GM18873 (cell line): ENCODE results near the gene ALK.

Experiments used
- ATAC-seq: cut with Tn5 transposase; IDR thresholded peaks from one replicate; pipeline ENCODE4 v1.9.1; 2021; ENCODE audit warnings: mild to moderate bottlenecking, moderate library complexity, moderate number of reproducible peaks; ENCODE audit not compliant: unreplicated experiment, low FRiP score

The ALK gene

DNA sequence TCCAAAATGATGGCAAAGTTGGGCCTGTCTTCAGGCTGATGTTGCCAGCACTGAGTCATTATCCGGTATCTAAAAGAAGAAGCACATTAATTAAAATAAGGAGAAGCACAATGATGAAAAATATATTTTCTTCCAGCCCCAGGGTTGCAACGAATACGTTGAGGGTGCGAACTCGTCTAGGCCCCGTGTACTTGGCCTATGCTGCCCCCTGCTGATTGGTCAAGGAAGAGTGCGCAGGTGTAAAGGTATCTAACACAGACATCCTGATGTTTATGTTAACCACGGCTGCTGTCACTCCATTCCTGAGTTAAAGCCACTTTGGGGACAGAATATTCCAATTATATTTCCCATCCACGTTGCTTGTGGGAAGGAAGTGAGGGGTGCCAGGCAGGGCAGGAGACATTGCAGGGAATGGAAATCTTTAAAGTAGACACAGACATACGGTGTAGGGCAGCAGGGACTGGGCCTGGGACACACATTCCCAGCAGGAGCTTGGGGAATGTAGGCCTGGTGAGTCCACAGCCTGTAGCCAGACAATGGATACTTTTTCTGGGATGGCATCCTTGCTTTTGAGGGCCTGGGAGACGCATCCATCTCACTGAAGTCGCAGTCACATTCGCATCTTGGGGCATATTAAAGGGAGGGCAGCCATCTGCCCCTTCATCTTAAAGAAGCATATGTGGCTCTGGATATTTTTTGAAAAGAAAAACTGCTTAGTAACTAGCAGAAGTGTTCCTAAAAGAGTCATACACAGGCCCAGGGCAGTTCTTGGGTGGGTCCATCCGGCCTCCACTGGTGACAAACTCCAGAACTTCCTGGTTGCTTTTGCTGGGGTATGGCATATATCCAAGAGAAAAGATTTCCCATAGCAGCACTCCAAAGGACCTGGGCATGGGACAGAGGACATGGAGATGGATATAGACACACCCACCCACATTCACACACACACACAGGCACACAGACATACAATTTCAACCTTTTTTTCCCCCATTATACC is 724.3 kb downstream of the ALK start:
- no peak for ATAC-seq

DNA sequence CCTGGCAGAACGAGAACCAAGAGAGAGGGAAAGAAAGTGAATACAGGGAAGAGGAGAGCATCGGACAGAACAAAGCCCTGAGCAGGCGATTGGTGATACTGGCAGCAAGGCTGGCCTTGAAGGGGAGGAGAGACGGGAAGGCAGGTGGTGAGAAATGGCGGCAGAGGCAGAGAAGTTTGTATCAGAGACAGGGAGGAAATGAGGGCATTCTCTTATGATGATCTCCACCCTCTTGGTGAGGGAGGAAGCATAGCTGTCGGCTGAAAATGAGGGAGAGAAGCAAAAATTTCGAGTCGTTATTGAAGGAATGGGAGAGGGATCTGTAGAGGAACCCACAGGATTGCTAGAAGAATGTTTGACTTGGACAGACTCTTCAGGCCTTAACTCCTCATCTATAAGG is 725.6 kb downstream of the ALK start:
- no peak for ATAC-seq

- ATAC-seq: no peak
Observed at GRCh38 chr2:29193681-29194080, 727.7 kb downstream of the ALK start.

GRCh38 chr2:29193111-29193510 is 728.3 kb downstream of the ALK start:
- no peak for ATAC-seq

DNA sequence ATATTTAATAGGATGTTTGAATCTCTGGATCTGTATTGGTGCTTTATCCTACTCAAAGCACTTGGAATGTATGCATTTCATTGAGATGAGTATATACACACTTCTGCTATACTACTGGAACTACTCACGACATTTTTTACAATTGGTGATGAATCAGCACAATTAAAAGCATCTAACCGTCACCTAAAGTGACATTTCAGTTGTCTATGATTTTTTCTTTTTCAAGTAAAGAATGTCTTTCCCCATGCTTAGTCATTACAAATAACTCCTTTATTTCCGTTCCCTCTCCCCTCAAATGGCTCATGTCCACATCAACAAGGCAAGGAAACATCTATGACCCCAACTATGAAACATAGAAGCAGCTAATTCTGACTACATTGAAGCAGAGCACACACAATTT is 728.9 kb downstream of the ALK start:
- ATAC-seq: no peak

DNA sequence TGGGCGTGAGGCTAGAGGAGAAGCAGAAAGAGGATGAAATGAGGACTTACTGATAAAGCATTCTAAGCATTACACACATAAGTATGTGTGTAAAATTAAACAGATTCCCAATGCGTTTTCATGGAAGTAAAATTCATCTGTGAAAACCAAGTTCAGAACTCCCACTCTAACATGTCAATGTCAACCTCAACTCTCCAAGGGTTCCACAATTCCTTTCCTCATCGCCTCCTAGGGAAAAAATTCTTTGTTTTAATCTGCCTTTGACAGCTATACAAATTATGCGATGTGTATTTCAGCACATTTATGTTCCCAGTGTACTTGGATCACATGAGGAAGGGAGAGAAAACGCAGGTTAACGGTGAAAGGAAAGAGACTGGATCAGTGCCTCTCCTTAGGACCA is 729.6 kb downstream of the ALK start:
- ATAC-seq: no peak

DNA sequence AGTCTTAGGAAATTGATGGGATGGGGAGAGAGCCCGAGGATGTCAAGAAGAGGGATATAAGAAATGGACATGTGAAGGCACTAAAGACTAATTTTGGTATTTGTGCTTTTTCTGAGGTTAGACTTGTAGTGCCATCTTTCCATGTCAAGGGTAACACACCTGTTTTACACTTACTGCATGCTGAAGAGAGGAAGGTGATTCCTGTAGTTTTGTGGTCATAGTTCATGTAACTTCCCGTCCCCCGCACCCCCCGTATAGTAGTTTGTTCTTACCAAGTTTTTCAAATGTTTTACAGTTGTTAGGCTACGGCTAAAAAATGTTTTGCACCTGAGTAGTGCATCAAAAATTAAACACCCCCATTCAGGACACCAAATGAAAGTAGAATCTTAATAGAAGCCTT is 732.3 kb downstream of the ALK start:
- ATAC-seq: no peak

- no peak for ATAC-seq
Observed at GRCh38 chr2:29187926-29188325, 733.5 kb downstream of the ALK start.

DNA sequence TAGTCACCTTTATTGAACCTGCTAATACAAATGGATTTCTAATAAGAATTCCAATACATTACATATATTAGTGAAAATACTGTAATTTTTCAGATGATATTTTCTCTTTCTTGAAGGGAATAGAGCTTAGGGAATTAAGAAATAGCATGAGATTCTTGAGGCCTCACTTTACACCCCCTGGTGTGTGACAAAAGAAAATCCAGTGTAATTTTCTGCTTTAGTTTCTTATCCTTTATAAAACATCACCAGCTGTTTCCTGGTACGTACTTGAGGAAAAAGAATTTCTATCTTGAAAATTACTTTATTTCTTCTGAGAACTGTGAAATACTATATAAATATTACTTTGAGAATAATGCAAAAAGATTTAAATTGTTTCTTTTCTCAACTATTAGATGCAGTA is 734.6 kb downstream of the ALK start:
- no peak for ATAC-seq

- ATAC-seq: no peak
Observed at GRCh38 chr2:29184531-29184930, 736.9 kb downstream of the ALK start.

DNA sequence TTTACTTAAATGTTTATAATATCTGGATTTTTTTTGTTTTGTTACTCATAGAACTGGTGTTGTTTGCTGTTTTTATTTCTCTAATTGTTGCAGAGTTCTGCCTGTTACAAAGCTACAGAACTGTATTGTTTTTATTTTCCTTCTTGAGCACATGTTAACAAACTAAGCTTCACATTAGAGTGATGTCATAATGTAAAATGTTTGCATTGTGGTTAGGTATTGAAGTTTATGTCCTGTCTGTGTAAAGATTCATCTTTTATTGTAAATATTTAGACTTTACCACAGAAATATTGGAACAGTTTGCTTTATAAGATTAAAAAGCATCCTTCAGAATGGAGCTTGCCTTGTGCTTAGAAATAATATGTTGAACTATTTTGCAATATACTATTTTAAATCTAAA is 738.5 kb downstream of the ALK start:
- ATAC-seq: no peak

DNA sequence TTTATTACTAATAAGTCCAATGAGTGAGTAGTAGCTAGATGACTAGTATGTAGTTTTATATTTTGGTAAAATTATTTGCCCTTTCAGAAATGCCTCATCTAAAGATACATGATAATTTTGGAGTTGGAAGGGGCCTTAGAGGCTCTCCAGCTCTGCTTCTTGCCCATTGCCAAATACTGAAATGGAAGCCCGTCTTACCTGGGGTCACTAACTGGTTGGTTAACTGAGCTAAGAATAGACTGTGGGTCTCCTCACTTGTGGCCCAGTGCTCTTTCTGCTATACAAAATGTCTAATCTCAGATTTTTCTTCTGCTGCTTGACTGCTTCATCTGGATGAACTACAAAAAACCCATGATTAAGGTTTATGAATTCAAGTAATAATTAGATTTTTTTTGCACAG is 739.1 kb downstream of the ALK start:
- no peak for ATAC-seq

- ATAC-seq: no peak
Observed at GRCh38 chr2:29175338-29175737, 746.0 kb downstream of the ALK start.

DNA sequence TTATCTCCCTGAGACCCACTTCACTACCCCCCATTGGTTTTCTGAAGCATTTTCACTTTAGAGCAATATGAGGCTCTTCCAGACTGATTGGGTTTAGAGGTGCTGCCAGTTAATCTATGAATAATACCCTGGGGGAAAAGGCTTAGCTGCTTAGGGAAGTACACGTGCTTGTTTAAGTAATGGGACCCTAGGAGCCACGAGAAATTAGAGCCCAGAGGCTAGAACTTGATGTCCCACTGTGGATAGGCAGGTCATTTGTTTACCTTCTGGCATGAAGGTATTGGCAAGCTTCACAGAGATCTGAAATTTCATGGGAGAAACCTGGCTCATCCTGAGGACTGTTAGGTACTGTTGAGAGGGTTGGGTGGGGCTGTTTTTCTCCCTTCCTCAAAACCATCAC is 746.4 kb downstream of the ALK start:
- ATAC-seq: no peak

DNA sequence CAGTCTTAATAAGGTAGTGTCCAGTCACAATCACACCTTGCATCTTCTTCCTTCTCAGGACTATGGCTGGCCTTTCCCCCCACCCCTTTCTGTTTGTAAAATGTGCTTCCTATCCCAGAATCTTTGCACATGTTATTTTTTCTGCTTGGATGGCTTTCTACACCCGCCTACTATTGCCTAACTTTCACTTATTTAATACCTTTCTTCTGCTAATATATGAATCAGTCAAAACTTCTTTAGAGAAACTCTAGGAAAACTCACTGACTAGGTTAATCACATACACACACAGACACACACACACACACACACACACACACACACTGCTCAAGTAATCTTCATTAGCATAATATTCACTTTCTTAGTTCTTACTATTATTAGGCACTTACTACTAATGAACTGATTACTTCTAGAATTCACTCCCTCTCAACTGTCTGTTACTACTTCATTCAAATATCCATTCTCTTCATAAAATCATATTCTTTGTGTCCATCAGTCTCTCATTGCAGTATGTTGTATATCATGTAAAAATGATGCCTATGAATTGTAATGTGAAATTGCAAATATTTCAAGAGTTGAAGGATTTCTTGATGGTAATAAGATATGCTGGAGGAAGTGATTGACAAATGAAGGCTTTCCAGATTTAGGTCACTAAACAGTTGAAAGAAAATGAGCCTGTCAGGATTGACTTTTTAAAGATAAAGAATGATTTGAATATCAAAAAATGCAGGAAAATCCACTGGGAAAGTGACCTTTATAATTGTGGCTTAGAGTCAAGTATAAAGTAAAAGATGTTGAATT is 754.9 kb downstream of the ALK start:
- no peak for ATAC-seq

DNA sequence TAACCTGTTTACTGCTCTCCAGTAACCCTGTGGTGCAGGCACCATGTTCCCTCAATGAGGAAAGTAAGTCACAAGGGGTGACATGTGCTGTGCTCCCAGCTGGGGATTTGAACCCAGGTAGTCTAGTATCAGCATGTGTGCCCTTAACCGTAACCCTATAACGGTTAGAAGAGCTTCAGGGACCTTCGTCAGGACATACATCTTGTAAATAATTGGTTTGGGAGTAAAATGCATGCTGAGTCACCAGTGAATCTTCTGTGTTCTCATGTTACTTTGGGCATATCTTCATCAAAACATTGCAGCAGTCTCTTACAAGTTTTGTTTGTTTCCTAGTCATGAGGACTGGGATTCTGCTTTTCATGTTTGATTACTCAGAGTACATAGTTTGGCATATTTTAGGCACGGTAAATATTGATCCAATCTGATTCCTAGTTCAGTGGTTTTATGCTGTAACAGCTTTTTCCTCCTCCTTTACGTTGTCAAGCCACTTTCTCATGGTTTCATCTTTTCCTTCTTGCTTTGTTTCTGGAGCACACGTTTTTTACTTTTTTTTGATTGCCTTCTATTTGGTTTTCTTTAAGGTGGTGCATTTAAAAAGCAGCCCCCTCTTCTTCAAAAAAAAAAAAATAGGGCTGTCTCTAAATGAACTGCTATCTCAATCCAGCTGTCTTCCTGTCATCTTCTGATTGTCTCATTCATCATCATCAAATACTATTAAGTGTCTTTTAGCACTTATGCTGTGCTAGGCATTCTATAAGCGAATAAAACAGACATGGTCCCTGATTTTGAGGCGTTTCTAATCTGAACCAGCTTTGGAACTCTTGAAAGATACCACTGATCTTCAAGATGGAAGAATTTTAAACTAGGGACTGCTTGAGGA is 755.8 kb downstream of the ALK start:
- ATAC-seq: no peak

- ATAC-seq: no peak
Observed at GRCh38 chr2:29164091-29164846, 757.1 kb downstream of the ALK start.

- no peak for ATAC-seq
Observed at GRCh38 chr2:29162204-29162928, 759.0 kb downstream of the ALK start.

DNA sequence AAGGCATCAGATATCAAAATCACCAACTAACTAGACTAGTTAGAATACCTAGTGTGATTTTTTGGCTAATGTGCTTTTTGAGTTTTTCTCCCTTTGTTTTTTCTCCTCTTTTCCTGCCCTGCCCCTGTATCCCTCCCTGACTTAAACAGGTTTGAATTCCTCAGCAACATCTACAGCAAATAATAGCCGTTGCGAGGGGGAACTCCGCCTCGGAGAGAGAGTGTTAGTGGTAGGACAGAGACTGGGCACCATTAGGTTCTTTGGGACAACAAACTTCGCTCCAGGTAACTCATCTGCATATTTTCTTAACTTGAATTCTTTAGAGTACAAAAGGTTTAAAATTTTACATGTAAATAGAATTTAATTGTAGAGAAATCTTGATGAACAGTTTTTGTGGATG is 761.2 kb downstream of the ALK start:
- no peak for ATAC-seq
